Head of caudate nucleus (tissue), 42 donors: Measurements from ENCODE around the gene DHRS12.
A peak's percentile ranks its signal among the peaks of the same experiment; 100 is the strongest.

ENCODE experiments used
- DNase-seq, 42 donors: peaks; one replicate each; pipeline versions ENCODE4 v3.0.0 to v3.0.0-alpha.2; 2020 to 2021; ENCODE audit warnings: mixed read lengths in 7 of 42
- intact Hi-C: fragments of 100-400 bp; cut with DNase I; formaldehyde crosslinking; loops from one replicate; pipeline ENCODE4 v1.15.0; 2022

DHRS12 gene

GRCh38 chr13:51794964-51795363 lies 9.0 kb downstream of the DHRS12 start:
- no peak for DNase-seq
- intact Hi-C loops: no loop called here

- intact Hi-C loops: no loop called here
- peak in 28 of 42 donors; percentile 40 to 85 (median 62) for DNase-seq
Observed at GRCh38 chr13:51793570-51794271, 10.2 kb downstream of the DHRS12 start.

GRCh38 chr13:51786425-51787265 lies 17.3 kb downstream of the DHRS12 start:
- intact Hi-C loops: no loop called here
- DNase-seq: no peak

GRCh38 chr13:51785712-51786424 lies 18.1 kb downstream of the DHRS12 start:
- peak in 8 of 42 donors; percentile 33 to 69 (median 49) for DNase-seq
- intact Hi-C loops: no loop called here

GRCh38 chr13:51784097-51784496 lies 19.9 kb downstream of the DHRS12 start:
- intact Hi-C loops: no loop called here
- no peak for DNase-seq

- intact Hi-C loops: no loop called here
- no peak for DNase-seq
Observed at GRCh38 chr13:51783428-51784094, 20.4 kb downstream of the DHRS12 start.

GRCh38 chr13:51782026-51782710 lies 21.8 kb downstream of the DHRS12 start:
- intact Hi-C loops: no loop called here
- DNase-seq: no peak

GRCh38 chr13:51781246-51782022 lies 22.5 kb downstream of the DHRS12 start:
- intact Hi-C loops: no loop called here
- DNase-seq: no peak

- intact Hi-C loops: no loop called here
Observed at GRCh38 chr13:51780099-51780498, 23.9 kb downstream of the DHRS12 start.

GRCh38 chr13:51778392-51778791 lies 25.6 kb downstream of the DHRS12 start:
- intact Hi-C loops: no loop called here
- peak in 2 of 42 donors; percentile 29 to 53 for DNase-seq

More at GRCh38 chr13:51780099-51780498, 23.9 kb downstream of the DHRS12 start:
- DNase-seq: no peak

- no peak for DNase-seq
- intact Hi-C loops: no loop called here
Observed at GRCh38 chr13:51777921-51778320, 26.0 kb downstream of the DHRS12 start.

- no peak for DNase-seq
- intact Hi-C loops: no loop called here
Observed at GRCh38 chr13:51776179-51776578, 27.8 kb downstream of the DHRS12 start.

GRCh38 chr13:51773515-51773914 lies 30.4 kb downstream of the DHRS12 start:
- peak in 1 of 42 donors; percentile 34 for DNase-seq
- intact Hi-C loops: no loop called here

- intact Hi-C loops: no loop called here
- DNase-seq: peak in 26 of 42 donors; percentile 41 to 84 (median 64)
Observed at GRCh38 chr13:51772781-51773180, 31.2 kb downstream of the DHRS12 start.

GRCh38 chr13:51772105-51772455 lies 31.9 kb downstream of the DHRS12 start:
- intact Hi-C loops: no loop called here
- DNase-seq: peak in 1 of 42 donors; percentile 33

GRCh38 chr13:51771418-51772104 lies 32.4 kb downstream of the DHRS12 start:
- intact Hi-C loops: no loop called here
- peak in 1 of 42 donors; percentile 35 for DNase-seq

GRCh38 chr13:51770681-51771417 lies 33.1 kb downstream of the DHRS12 start:
- intact Hi-C loops: no loop called here
- DNase-seq: peak in 1 of 42 donors; percentile 35
